Measurements from ENCODE around the gene THADA. TPM values are rescaled to one million over a fixed set of nuclear protein-coding genes. Genes with fewer than 3 reads are reported as not detected.
A peak's percentile ranks its signal among the peaks of the same experiment; 100 is the strongest.

Gene THADA
- total and polyA plus RNA-seq, 2 donors (not counting 3 experiments of a cell fraction or from before 2014, with no cell fraction given), result 22.6 to 25.3 TPM

GRCh38 chr2:43226558-43226954 lies 369.3 kb downstream of the THADA start, which contains the start of gene ZFP36L2:
ZFP36L2 (minus strand) TSS chr2:43226606; CDS start chr2:43226315, 291 bp downstream.
- H3K9me3 ChIP-seq (replicated peaks; ENCODE audit: control insufficient read depth, insufficient read depth, low read length), result no peaks in the 10 kb centered on the region
- peak within 1 kb of the TSS; percentile 2 for H2AFZ ChIP-seq (ENCODE audit: low read depth, low read length)
- H3K4me3 ChIP-seq (replicated peaks in 1 of 3; ENCODE audit: insufficient read depth in 1 of 3, low read depth in 1 of 3, low read length in 3 of 3), result peak within 1 kb of the TSS; percentile 71 to 93 (median 90)
- ChIA-PET CTCF (interaction anchor here (0.7 to 12.8 kb wide), 25 partner anchors 8 to 398 kb away, joined by 3 to 240 read pairs (median 6); no protein-coding TSS in a partner anchor), POLR2A (interaction anchor here (0.6 to 2.1 kb wide), 29 partner anchors 25 to 398 kb away, joined by 3 to 16 read pairs (median 4); no protein-coding TSS in a partner anchor)
- H3K27ac ChIP-seq (ENCODE audit: insufficient read depth, low read depth, low read length), result peak within 1 kb of the TSS; percentile 88
- no peaks in the 10 kb centered on the region for H4K20me1 ChIP-seq (replicated peaks; ENCODE audit: control insufficient read depth, extremely low read depth, insufficient read depth, low read length)
- intact Hi-C loops (cut with micrococcal nuclease) (loop anchor here (1.0 to 5.0 kb wide), 5 partner anchors 52 to 414 kb away; no protein-coding TSS in a partner anchor), dilution Hi-C loops (cut with MboI; ENCODE audit: extremely low pct_ligation_motif_present, low sequenced_read_pairs) (loop anchor here (10.0 kb wide), 1 partner anchor 52 kb away; no protein-coding TSS in a partner anchor)
- peaks cover 0 to 6% of the 10 kb centered on the region in 2 experiments for H3K36me3 ChIP-seq (ENCODE audit: control insufficient read depth in 2 of 2, extremely low read depth in 1 of 2, insufficient read depth in 2 of 2, low read length in 2 of 2)
- H3K4me2 ChIP-seq (ENCODE audit: insufficient read depth, low read length), result peak within 1 kb of the TSS; percentile 70
- peak within 1 kb of the TSS; percentile 90 for H3K9ac ChIP-seq (replicated peaks; ENCODE audit: extremely low read depth, insufficient read depth, low read length)
- peaks cover 44% of the 10 kb centered on the region for H3K79me2 ChIP-seq (ENCODE audit: control insufficient read depth, insufficient read depth, low read length)
- H3K9me1 ChIP-seq (replicated peaks; ENCODE audit: control insufficient read depth, extremely low read depth, insufficient read depth, low read length), result no peaks in the 10 kb centered on the region
- no peaks in the 10 kb centered on the region for H3K27me3 ChIP-seq (ENCODE audit: control insufficient read depth in 2 of 2, insufficient read depth in 2 of 2, low read length in 2 of 2)
- TF ChIP-seq MAX (IDR thresholded peaks at IDR 0.05; ENCODE audit: insufficient read depth, insufficient read length) (no peak), JUN (IDR thresholded peaks at IDR 0.05; ENCODE audit: borderline replicate concordance, insufficient read depth, insufficient read length, low read depth) (no peak), EZH2 (IDR thresholded peaks at IDR 0.05; ENCODE audit: borderline replicate concordance, low read depth, low read length, severe bottlenecking) (no peak), MYC (IDR thresholded peaks at IDR 0.05; ENCODE audit: low read depth, low read length) (no peak), CTCF (IDR thresholded peaks at IDR 0.05; ENCODE audit: extremely low read depth in 1 of 2, insufficient read depth in 1 of 2, low read depth in 1 of 2, low read length in 2 of 2) (no peak), POLR2AphosphoS5 (IDR thresholded peaks at IDR 0.05; ENCODE audit: insufficient read depth, low read depth, low read length) (peak; percentile 99), POLR2A (IDR thresholded peaks at IDR 0.05; ENCODE audit: low read depth, low read length) (peak; percentile 99), GATA2 (IDR thresholded peaks at IDR 0.05; ENCODE audit: insufficient read depth, insufficient read length, low read depth, low read length) (no peak), FOS (IDR thresholded peaks at IDR 0.05; ENCODE audit: borderline replicate concordance, insufficient read depth, low read length) (no peak)
- peaks cover 31% of the 10 kb centered on the region for H3K4me1 ChIP-seq (ENCODE audit: control insufficient read depth, extremely low read depth, insufficient read depth, low read length)
- peak; percentile 55 for FAIRE-seq
- no TSS peak for BruUV-seq (replicated peaks)
- peak; percentile 91 for DNase-seq (ENCODE audit: low read depth, low spot score)

Data from endothelial cell of umbilical vein (primary cell).